ENCODE measurements around the gene ARHGAP25. TPM values are rescaled to one million over a fixed set of nuclear protein-coding genes. Genes with fewer than 3 reads are reported as not detected.

ARHGAP25 gene
- total RNA-seq, 2 donors from 2014 or later, result 4.2 to 6.6 TPM

DNA sequence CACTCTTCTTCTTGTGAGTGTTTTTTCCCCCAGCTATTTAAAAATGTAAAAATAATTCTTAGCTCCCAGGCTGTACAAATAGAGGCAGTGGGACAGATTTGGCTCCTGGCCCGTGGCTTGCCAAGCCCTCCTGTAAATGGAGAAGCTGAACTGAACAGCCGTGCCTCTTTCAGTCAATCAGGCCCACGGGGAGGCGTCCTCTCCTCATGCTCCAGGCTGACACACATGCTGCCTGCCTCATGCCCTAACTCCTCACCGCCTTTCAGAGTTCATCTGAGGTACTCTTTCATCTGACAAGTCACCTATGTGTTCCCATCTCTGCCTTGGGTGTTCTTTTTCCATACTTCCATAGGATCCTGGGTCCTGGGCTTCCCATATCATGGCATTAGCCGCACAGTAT, 77.6 kb downstream of the ARHGAP25 start:
- Histone ChIP-seq H3K27me3 (no peaks in the 10 kb centered on the region), H3K36me3 (replicated peaks in 1 of 2; ENCODE audit: insufficient read depth in 1 of 2, low read depth in 2 of 2) (no peaks in the 10 kb centered on the region), H3K4me3 (no peak overlapping the region), H3K4me1 (no peaks in the 10 kb centered on the region), H3K9me3 (no peaks in the 10 kb centered on the region), H3K27ac (no peak overlapping the region)
- DNase-seq, result no peak
- no peak for ATAC-seq
- intact Hi-C loops (cut with DNase I), result no loop called here
- no peak for TF ChIP-seq POLR2A (IDR thresholded peaks at IDR 0.05)
- TF ChIP-seq, protein P1, sequence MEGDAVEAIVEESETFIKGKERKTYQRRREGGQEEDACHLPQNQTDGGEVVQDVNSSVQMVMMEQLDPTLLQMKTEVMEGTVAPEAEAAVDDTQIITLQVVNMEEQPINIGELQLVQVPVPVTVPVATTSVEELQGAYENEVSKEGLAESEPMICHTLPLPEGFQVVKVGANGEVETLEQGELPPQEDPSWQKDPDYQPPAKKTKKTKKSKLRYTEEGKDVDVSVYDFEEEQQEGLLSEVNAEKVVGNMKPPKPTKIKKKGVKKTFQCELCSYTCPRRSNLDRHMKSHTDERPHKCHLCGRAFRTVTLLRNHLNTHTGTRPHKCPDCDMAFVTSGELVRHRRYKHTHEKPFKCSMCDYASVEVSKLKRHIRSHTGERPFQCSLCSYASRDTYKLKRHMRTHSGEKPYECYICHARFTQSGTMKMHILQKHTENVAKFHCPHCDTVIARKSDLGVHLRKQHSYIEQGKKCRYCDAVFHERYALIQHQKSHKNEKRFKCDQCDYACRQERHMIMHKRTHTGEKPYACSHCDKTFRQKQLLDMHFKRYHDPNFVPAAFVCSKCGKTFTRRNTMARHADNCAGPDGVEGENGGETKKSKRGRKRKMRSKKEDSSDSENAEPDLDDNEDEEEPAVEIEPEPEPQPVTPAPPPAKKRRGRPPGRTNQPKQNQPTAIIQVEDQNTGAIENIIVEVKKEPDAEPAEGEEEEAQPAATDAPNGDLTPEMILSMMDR (IDR thresholded peaks at IDR 0.05), result no peak
- WGBS, 2 donors, result 57 to 70% methylated on average over 6 of the region's 6 CpGs

DNA sequence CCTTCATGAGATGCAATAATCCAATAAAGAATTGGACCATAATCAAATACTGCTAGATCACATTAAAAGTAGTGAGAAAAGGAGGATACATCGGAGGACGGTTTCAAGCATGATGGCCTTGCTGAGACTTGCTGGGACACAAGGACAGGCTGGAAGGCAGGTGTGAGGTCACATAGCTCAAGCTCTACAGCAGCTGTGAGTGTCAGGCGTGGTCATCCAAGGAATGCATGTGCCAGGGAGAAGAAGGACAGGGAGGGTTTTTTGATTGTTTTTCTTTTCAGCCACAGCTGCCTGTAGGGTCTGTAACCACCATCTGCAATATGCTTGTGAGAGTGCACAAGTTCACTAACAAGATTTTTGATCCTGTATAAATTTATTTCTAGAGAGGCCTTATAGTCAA, 79.0 kb downstream of the ARHGAP25 start:
- 87 to 91% methylated on average over 3 of the region's 3 CpGs for WGBS, 2 donors
- Histone ChIP-seq H3K4me1 (no peaks in the 10 kb centered on the region), H3K4me3 (no peak overlapping the region), H3K9me3 (no peaks in the 10 kb centered on the region), H3K27ac (no peak overlapping the region), H3K27me3 (no peaks in the 10 kb centered on the region), H3K36me3 (replicated peaks in 1 of 2; ENCODE audit: insufficient read depth in 1 of 2, low read depth in 2 of 2) (no peaks in the 10 kb centered on the region)
- TF ChIP-seq, protein P1 (IDR thresholded peaks at IDR 0.05), result no peak
- no peak for TF ChIP-seq POLR2A (IDR thresholded peaks at IDR 0.05)
- ATAC-seq (no peak), DNase-seq (no peak)
- intact Hi-C loops (cut with DNase I), result no loop called here

DNA sequence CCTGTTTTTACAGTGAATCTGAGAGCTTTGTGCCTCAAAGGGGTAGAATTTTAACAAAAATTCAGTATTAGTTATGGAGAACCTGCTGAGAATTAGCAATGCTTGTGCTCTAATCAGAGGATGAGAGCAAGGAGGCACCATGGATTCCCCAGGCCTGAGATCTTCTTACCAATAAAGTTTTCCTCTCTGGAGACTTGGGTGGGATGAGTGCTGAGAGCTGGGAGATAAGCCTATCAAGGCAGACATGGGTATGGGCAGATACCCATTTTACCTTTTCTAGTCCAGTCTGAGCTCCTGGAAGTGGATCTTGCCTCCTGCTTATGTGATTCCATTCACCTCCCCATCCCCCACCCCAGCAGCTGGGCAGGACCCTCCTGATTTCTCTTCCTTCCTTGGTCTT, 82.7 kb downstream of the ARHGAP25 start:
- intact Hi-C loops (cut with DNase I), result no loop called here
- Histone ChIP-seq H3K27ac (no peak overlapping the region), H3K27me3 (no peaks in the 10 kb centered on the region), H3K9me3 (no peaks in the 10 kb centered on the region), H3K4me1 (no peaks in the 10 kb centered on the region), H3K4me3 (no peak overlapping the region), H3K36me3 (replicated peaks in 1 of 2; ENCODE audit: insufficient read depth in 1 of 2, low read depth in 2 of 2) (no peaks in the 10 kb centered on the region)
- no peak for TF ChIP-seq POLR2A (IDR thresholded peaks at IDR 0.05)
- TF ChIP-seq, protein P1 (IDR thresholded peaks at IDR 0.05), result no peak
- ATAC-seq (no peak), DNase-seq (no peak)

DNA sequence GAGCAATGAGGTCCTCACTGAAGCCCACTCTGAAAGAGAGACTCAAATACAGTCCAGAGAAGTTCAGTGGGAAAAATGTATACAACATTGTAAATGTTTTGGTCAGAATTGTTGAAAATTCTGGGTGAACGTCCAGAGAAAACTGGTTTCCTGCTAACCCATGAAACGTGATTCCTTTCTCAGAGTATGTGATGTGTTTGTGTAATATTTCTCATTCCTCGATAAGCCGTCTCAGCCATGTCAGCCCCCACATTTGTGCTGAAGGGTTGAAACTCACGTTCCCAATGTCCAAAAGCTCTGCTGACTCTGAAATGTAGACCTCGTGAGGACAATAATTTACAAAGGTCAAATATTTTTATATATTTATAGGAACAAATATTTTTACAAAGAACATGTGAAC, 84.9 kb downstream of the ARHGAP25 start:
- ATAC-seq, result no peak

More for the DNA sequence above, 84.9 kb downstream of the ARHGAP25 start:
- TF ChIP-seq POLR2A (IDR thresholded peaks at IDR 0.05), result no peak
- TF ChIP-seq, protein P1 (IDR thresholded peaks at IDR 0.05), result no peak
- intact Hi-C loops (cut with DNase I), result no loop called here
- H3K4me1 ChIP-seq, result no peaks in the 10 kb centered on the region
- no peak for DNase-seq
- WGBS, 2 donors, result 80 to 85% methylated on average over 6 of the region's 6 CpGs
- H3K9me3 ChIP-seq, result no peaks in the 10 kb centered on the region
- no peak overlapping the region for H3K4me3 ChIP-seq
- no peak overlapping the region for H3K27ac ChIP-seq
- H3K36me3 ChIP-seq (replicated peaks in 1 of 2; ENCODE audit: insufficient read depth in 1 of 2, low read depth in 2 of 2), result no peaks in the 10 kb centered on the region
- H3K27me3 ChIP-seq, result no peaks in the 10 kb centered on the region

All from body of pancreas (tissue), 4 donors.